Endodermal cell (in vitro differentiated cells): Measurements from ENCODE around the gene XIRP2. TPM values are rescaled to one million over a fixed set of nuclear protein-coding genes. Genes with fewer than 3 reads are reported as not detected.

Source experiments
- DNase-seq: peaks from one replicate; pipeline ENCODE4 v3.0.0-alpha.2; 2017
- H3K27ac ChIP-seq: 2 replicates; pipeline ENCODE4 v1.5.1; 2013; ENCODE audit warnings: mild to moderate bottlenecking, low read depth, low read length, moderate library complexity
- H3K27me3 ChIP-seq: 2 replicates; pipeline ENCODE4 v1.6.1; 2013; ENCODE audit warnings: mild to moderate bottlenecking, low read length, moderate library complexity; ENCODE audit not compliant: insufficient read depth, control insufficient read depth, poor library complexity, severe bottlenecking
- H3K36me3 ChIP-seq: 2 replicates; pipeline ENCODE4 v1.7.0; 2013; ENCODE audit warnings: mild to moderate bottlenecking, low read length, moderate library complexity; ENCODE audit not compliant: control insufficient read depth, insufficient read depth
- H3K4me1 ChIP-seq: one replicate; pipeline ENCODE4 v1.7.0; 2013; ENCODE audit warnings: low read length; ENCODE audit not compliant: control insufficient read depth, insufficient read depth
- H3K4me3 ChIP-seq: 2 replicates; pipeline ENCODE4 v1.5.1; 2013; ENCODE audit warnings: mild to moderate bottlenecking, low read length, moderate library complexity
- H3K9ac ChIP-seq: 2 replicates; pipeline ENCODE4 v1.6.1; 2013; ENCODE audit warnings: mild to moderate bottlenecking, low read length, moderate library complexity; ENCODE audit not compliant: poor library complexity, severe bottlenecking; ENCODE audit errors: extremely low read depth
- H3K9me3 ChIP-seq: 2 replicates; pipeline ENCODE4 v1.6.1; 2013; ENCODE audit warnings: mild to moderate bottlenecking, low read length, moderate library complexity; ENCODE audit not compliant: control insufficient read depth
- H3K27ac Mint-ChIP-seq: 2 replicates; pipeline ENCODE4 v1.8.0; 2020; ENCODE audit warnings: mixed read lengths
- H3K27me3 Mint-ChIP-seq: 2 replicates; pipeline ENCODE4 v1.8.0; 2021; ENCODE audit warnings: mild to moderate bottlenecking, mixed read lengths; ENCODE audit not compliant: insufficient read depth
- H3K36me3 Mint-ChIP-seq: 2 replicates; pipeline ENCODE4 v1.8.0; 2020; ENCODE audit warnings: low read depth, mixed read lengths
- H3K4me1 Mint-ChIP-seq: 2 replicates; pipeline ENCODE4 v1.8.0; 2020; ENCODE audit warnings: mixed read lengths
- H3K4me3 Mint-ChIP-seq: 2 replicates; pipeline ENCODE4 v1.8.0; 2020; ENCODE audit warnings: mild to moderate bottlenecking, moderate library complexity, mixed read lengths
- H3K9me3 Mint-ChIP-seq: 2 replicates; pipeline ENCODE4 v1.8.0; 2020; ENCODE audit warnings: mild to moderate bottlenecking, mixed read lengths
- CTCF ChIP-seq: fragments of 200-600 bp; sonication (generic); conservative IDR thresholded peaks from 2 replicates; pipeline ENCODE4 v1.5.0; 2021; ENCODE audit warnings: antibody characterized with exemption, mild to moderate bottlenecking
- WGBS, 2 experiments: methylation state at CpG; one replicate each; pipeline versions ENCODE4 v1.1.5 to v1.1.7; 2013; ENCODE audit warnings: missing lambda C conversion rate in 2 of 2, mixed read lengths in 1 of 2; ENCODE audit not compliant: insufficient coverage in 1 of 2, insufficient read length in 1 of 2; 5-methylcytosine and 5-hydroxymethylcytosine counted together
- total RNA-seq, 2 donors: library from RNA; stranded (reverse); fragmentation: NEBNext Ultra II Directional in 1 of 2; extraction: Animal tissue kit (Norgen Biotek cat#: 25700) in 1 of 2; gene quantifications; 2 replicates in 1 of 2; 3 replicates in 1 of 2; pipeline ENCODE4 v1.2.1, GENCODE V29; 2021

The XIRP2 gene
- total RNA-seq, 2 donors from 2014 or later = not detected

- Histone ChIP-seq H3K27me3 (no peaks in the 10 kb centered on the region), H3K4me1 (no peaks in the 10 kb centered on the region), H3K36me3 (no peaks in the 10 kb centered on the region), H3K9ac (no peak overlapping the region), H3K9me3 (no peaks in the 10 kb centered on the region), H3K27ac (no peak overlapping the region), H3K4me3 (no peak overlapping the region)
- no peaks in the 10 kb centered on the region for H3K27me3 Mint-ChIP-seq
- no peak for DNase-seq
- 80 to 96% methylated on average over 1 to 3 of the region's 3 CpGs for WGBS, 2 experiments
- no peaks in the 10 kb centered on the region for H3K9me3 Mint-ChIP-seq
- H3K36me3 Mint-ChIP-seq = no peaks in the 10 kb centered on the region
- no peak for TF ChIP-seq CTCF
- no peak overlapping the region for H3K27ac Mint-ChIP-seq
- H3K4me1 Mint-ChIP-seq = peaks cover 5% of the 10 kb centered on the region
- no peak overlapping the region for H3K4me3 Mint-ChIP-seq
Observed at GRCh38 chr2:167054881-167055280, 166.6 kb downstream of the XIRP2 start.

GRCh38 chr2:167057446-167057845, 169.2 kb downstream of the XIRP2 start:
- no peak for DNase-seq
- Histone ChIP-seq H3K4me1 (no peaks in the 10 kb centered on the region), H3K27me3 (no peaks in the 10 kb centered on the region), H3K4me3 (no peak overlapping the region), H3K9me3 (no peaks in the 10 kb centered on the region), H3K9ac (no peak overlapping the region), H3K27ac (no peak overlapping the region), H3K36me3 (no peaks in the 10 kb centered on the region)
- Mint-ChIP-seq H3K27ac (no peak overlapping the region), H3K4me1 (no peaks in the 10 kb centered on the region), H3K27me3 (no peaks in the 10 kb centered on the region), H3K36me3 (no peaks in the 10 kb centered on the region), H3K4me3 (no peak overlapping the region), H3K9me3 (no peaks in the 10 kb centered on the region)
- 90 to 96% methylated on average over 1 to 3 of the region's 4 CpGs for WGBS, 2 experiments
- no peak for TF ChIP-seq CTCF

- no peaks in the 10 kb centered on the region for H3K36me3 Mint-ChIP-seq
- 98% methylated on average over 9 of the region's 10 CpGs; no CpG with 5 or more reads in 1 of the 2 experiments for WGBS, 2 experiments
- no peak overlapping the region for H3K9ac ChIP-seq
- H3K27me3 Mint-ChIP-seq = no peaks in the 10 kb centered on the region
- no peak overlapping the region for H3K4me3 Mint-ChIP-seq
- H3K4me1 Mint-ChIP-seq = no peaks in the 10 kb centered on the region
- no peak overlapping the region for H3K4me3 ChIP-seq
- H3K36me3 ChIP-seq = no peaks in the 10 kb centered on the region
- no peak for DNase-seq
- no peaks in the 10 kb centered on the region for H3K9me3 Mint-ChIP-seq
- no peak overlapping the region for H3K27ac ChIP-seq
- no peaks in the 10 kb centered on the region for H3K27me3 ChIP-seq
- no peak for TF ChIP-seq CTCF
- H3K27ac Mint-ChIP-seq = no peak overlapping the region
- no peaks in the 10 kb centered on the region for H3K9me3 ChIP-seq
- H3K4me1 ChIP-seq = no peaks in the 10 kb centered on the region
Observed at GRCh38 chr2:167059173-167059572, 170.9 kb downstream of the XIRP2 start.
